ENCODE data around the gene UBL4B. TPM values are rescaled to one million over a fixed set of nuclear protein-coding genes. Genes with fewer than 3 reads are reported as not detected.

Gene UBL4B
- total RNA-seq, 1 donor from 2014 or later: not detected

GRCh38 chr1:110088739-110089316, 23.4 kb upstream of the UBL4B start:
- Mint-ChIP-seq H3K9me3 (no peaks in the 10 kb centered on the region), H3K36me3 (ENCODE audit: low read depth) (no peaks in the 10 kb centered on the region), H3K27ac (no peak overlapping the region), H3K27me3 (ENCODE audit: insufficient read depth) (peaks cover 47% of the 10 kb centered on the region), H3K4me3 (no peak overlapping the region), H3K4me1 (ENCODE audit: low read depth) (peaks cover 18% of the 10 kb centered on the region)
- intact Hi-C loops (cut with micrococcal nuclease): loop anchor here (1.0 to 5.0 kb wide), 2 partner anchors 17 to 58 kb away; no protein-coding TSS in a partner anchor
- no peak for DNase-seq (ENCODE audit: low spot score)

DNA sequence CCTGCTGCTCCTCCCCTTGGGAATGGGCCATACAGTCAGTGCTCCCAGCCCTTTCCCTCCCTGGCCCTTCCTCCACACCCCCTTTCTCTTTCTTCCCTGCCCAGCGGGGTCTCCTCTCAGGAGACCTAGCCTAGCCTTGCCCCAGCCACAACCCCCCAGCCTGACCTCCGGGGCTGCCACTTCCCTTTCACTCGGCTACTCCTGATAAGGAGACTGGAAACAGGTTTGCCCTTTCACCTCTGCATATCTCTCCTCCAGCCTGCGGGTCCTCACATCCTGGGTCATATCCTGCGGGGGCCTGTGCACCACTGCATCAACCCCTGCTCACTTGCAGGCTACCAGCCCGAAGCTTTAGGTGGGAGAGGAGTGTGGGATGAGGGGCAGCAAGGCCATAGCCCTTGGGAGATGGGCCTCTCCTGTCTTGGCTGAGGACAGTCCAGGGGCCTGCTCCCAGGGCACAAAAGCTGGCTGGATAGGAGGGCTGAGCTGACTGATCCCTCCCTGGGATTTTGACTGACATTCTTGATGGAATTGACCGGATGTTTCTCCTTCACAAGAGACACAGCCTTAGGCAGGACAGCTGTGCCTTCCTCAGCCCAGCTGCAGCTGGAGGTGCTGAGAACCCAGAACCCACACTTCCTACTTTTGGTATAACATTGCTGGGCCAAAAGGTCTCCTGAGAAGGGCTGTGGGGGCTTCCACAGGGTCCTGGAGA, 22.5 kb upstream of the UBL4B start:
- Mint-ChIP-seq H3K4me1 (ENCODE audit: low read depth) (peaks cover 15% of the 10 kb centered on the region), H3K36me3 (ENCODE audit: low read depth) (no peaks in the 10 kb centered on the region), H3K27ac (no peak overlapping the region), H3K4me3 (no peak overlapping the region), H3K27me3 (ENCODE audit: insufficient read depth) (peaks cover 47% of the 10 kb centered on the region), H3K9me3 (no peaks in the 10 kb centered on the region)
- intact Hi-C loops (cut with micrococcal nuclease): loop anchor here (5.0 kb wide), 1 partner anchor 58 kb away; no protein-coding TSS in a partner anchor
- no peak for DNase-seq (ENCODE audit: low spot score)

DNA sequence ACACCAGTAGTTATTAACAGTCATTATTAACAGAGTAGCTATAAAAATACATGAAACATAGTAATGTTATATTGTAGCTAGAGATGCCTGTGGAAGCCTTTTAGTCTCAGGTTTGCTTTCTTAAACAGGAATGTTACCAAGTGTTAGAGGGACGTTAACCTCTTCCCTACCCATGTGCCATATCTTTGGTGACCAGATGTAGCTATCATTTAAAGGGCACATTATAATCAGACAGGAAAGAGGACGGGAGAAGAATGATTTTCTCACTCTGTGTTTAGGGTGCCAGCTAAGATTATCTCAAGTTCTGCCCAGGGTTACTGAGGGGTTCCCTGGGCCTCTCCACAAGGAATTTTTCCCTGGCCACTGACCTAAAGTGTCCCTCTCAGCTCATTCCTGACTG, 20.9 kb upstream of the UBL4B start:
- Mint-ChIP-seq H3K4me3 (no peak overlapping the region), H3K4me1 (ENCODE audit: low read depth) (peaks cover 5% of the 10 kb centered on the region), H3K27ac (no peak overlapping the region), H3K9me3 (no peaks in the 10 kb centered on the region), H3K36me3 (ENCODE audit: low read depth) (no peaks in the 10 kb centered on the region), H3K27me3 (ENCODE audit: insufficient read depth) (peaks cover 34% of the 10 kb centered on the region)
- intact Hi-C loops (cut with micrococcal nuclease): no loop called here
- DNase-seq (ENCODE audit: low spot score): no peak

DNA sequence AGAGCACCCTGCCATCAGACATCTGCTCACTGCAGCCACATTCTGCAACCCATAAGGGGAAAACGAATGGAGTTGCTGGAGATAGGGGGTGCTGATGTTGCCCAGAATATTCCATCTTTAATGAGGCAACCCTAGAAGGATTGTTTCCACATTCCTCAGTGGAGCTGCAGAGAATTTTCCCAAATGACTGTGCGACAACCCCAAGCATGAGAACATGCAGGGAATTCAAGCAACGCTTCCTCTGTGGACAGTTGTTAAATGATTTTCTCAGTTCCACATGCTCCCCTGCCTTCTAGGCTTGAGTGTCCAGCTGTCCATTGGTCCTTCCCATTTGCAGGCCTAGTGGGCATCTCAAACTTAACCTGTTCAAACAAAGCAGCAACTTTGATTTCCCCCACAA, 20.5 kb upstream of the UBL4B start:
- Mint-ChIP-seq H3K4me1 (ENCODE audit: low read depth) (peaks cover 3% of the 10 kb centered on the region), H3K4me3 (no peak overlapping the region), H3K36me3 (ENCODE audit: low read depth) (no peaks in the 10 kb centered on the region), H3K27me3 (ENCODE audit: insufficient read depth) (peaks cover 33% of the 10 kb centered on the region), H3K27ac (no peak overlapping the region), H3K9me3 (no peaks in the 10 kb centered on the region)
- intact Hi-C loops (cut with micrococcal nuclease): no loop called here
- DNase-seq (ENCODE audit: low spot score): no peak

DNA sequence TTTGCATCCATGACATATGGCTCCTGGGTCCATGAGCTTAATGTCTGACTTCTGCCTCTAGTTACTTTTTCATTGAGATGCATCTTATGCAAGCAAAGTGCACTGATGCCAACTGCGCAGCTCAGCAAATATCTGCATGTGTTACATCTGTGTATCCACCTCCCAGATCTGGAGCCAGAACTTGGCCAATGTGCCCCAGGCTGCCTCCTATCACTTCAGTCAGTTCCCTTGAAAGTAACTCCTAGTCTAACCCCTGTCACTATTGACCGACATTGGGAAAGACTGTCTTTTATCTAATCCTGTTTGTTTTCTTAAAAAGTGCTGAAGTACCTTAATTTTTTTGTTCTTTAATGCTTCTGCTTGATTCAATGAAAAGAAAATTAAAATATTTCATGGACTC, 19.3 kb upstream of the UBL4B start:
- Mint-ChIP-seq H3K36me3 (ENCODE audit: low read depth) (no peaks in the 10 kb centered on the region), H3K27ac (no peak overlapping the region), H3K27me3 (ENCODE audit: insufficient read depth) (peaks cover 26% of the 10 kb centered on the region), H3K4me3 (no peak overlapping the region), H3K9me3 (no peaks in the 10 kb centered on the region), H3K4me1 (ENCODE audit: low read depth) (no peaks in the 10 kb centered on the region)
- intact Hi-C loops (cut with micrococcal nuclease): no loop called here
- DNase-seq (ENCODE audit: low spot score): no peak

DNA sequence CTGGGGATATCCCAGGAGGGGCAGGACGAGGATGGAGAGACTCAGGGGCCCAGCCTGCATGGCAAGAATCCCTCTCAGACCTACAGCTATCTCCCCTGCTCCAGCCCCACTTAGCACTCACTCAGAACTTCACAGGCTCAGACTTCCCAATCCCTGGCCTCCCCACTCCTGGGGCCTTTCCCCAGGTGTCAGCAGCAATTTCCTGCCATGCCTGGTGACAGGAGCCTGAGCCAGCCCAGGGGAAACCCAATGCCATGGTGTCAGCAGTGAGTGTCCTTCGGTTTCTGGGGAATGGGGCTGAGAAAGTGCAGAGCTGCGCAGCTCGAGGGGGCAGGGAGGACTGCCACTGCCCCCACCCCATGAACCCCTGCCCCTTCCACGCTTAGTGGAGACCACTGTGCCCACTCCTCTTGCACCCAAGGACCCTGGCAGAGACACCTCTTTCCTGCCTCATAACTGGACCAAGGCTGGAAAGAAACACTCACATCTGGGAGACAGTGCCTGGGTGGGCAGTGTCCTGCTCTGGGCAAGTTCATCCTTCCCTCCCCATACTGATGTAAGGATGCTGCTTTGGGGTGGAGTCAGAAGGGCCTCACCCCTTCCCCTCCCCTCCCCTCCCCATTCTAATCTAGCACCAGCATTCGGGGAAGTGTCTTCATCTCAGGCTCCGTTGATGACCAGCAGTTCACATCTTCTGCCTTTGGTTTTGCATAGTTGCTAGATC, 17.1 kb upstream of the UBL4B start:
- Mint-ChIP-seq H3K36me3 (ENCODE audit: low read depth) (no peaks in the 10 kb centered on the region), H3K4me1 (ENCODE audit: low read depth) (no peaks in the 10 kb centered on the region), H3K9me3 (no peaks in the 10 kb centered on the region), H3K27ac (no peak overlapping the region), H3K4me3 (no peak overlapping the region), H3K27me3 (ENCODE audit: insufficient read depth) (peaks cover 26% of the 10 kb centered on the region)
- DNase-seq (ENCODE audit: low spot score): no peak
- intact Hi-C loops (cut with micrococcal nuclease): no loop called here

- Mint-ChIP-seq H3K27me3 (ENCODE audit: insufficient read depth) (peaks cover 12% of the 10 kb centered on the region), H3K9me3 (no peaks in the 10 kb centered on the region), H3K36me3 (ENCODE audit: low read depth) (no peaks in the 10 kb centered on the region), H3K4me1 (ENCODE audit: low read depth) (no peaks in the 10 kb centered on the region), H3K4me3 (no peak overlapping the region), H3K27ac (no peak overlapping the region)
- no peak for DNase-seq (ENCODE audit: low spot score)
- intact Hi-C loops (cut with micrococcal nuclease): no loop called here
Observed at GRCh38 chr1:110097507-110098221, 14.6 kb upstream of the UBL4B start.

DNA sequence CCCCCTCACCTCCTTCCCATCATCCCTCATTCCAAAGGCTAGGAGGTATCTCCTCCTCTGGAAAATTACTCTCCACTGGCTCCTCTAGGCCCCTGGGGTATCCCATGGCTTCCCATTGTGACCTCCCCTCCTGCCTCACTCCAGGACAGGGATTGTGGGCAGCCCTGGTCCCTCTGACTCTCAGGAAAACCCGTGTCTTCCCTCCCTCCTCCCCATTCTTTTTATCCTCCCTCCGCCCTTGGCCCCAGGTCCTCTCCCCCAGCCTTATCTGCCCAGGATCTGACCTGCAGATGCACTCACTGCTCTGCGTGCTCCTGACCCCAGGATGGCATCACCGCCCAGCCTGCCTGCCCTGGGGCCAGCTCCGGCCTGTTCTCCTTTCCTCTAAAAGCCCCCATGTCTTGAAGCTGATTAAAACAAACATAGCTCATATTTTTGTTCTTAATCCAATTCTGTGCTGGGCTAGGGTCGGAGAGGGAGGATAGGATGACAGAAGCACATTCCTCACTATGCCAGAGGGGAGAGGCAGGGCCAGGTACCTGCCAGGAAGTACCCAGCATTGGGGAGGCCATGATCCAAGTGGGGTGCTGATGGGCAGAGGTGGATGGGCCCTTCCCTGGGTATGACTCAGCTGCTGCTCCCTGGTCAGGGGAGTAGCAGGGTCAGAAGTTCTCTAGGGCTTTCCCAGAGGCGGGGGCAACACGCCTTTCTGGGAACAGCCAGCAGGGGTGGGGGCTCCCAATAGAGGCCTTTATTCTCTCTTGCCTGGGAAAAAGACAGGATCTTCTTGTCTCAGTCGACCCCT, 13.8 kb upstream of the UBL4B start:
- H3K27me3 Mint-ChIP-seq (ENCODE audit: insufficient read depth): peaks cover 7% of the 10 kb centered on the region
- H3K27ac Mint-ChIP-seq: no peak overlapping the region
- no peak overlapping the region for H3K4me3 Mint-ChIP-seq
- no peaks in the 10 kb centered on the region for H3K9me3 Mint-ChIP-seq
- no peak for DNase-seq (ENCODE audit: low spot score)
- no peaks in the 10 kb centered on the region for H3K36me3 Mint-ChIP-seq (ENCODE audit: low read depth)
- H3K4me1 Mint-ChIP-seq (ENCODE audit: low read depth): no peaks in the 10 kb centered on the region
- intact Hi-C loops (cut with micrococcal nuclease): no loop called here

DNA sequence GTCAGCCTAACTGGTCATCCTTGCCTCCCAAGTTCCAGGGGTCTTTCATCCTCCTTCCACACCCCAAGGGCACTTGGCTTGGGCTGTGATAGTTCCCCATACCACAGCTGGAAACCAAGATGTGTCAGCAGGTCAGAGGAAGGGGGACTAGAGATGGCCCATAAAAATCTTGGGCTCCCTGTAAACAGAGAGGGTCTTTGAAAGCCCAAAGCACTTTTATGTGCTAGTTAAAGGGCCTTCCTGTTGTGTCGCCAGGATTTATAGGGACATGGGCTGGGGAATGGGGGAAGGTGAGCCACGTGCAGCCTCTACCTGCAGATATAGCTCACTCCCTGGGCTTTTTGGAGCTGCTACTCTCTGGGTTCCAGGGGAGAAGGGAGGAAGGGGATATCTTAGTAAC, 11.9 kb upstream of the UBL4B start:
- Mint-ChIP-seq H3K27ac (no peak overlapping the region), H3K27me3 (ENCODE audit: insufficient read depth) (peaks cover 5% of the 10 kb centered on the region), H3K4me1 (ENCODE audit: low read depth) (no peaks in the 10 kb centered on the region), H3K36me3 (ENCODE audit: low read depth) (no peaks in the 10 kb centered on the region), H3K9me3 (no peaks in the 10 kb centered on the region), H3K4me3 (no peak overlapping the region)
- no peak for DNase-seq (ENCODE audit: low spot score)
- intact Hi-C loops (cut with micrococcal nuclease): no loop called here

GRCh38 chr1:110102081-110102480, 10.2 kb upstream of the UBL4B start:
- H3K9me3 Mint-ChIP-seq: no peaks in the 10 kb centered on the region
- H3K36me3 Mint-ChIP-seq (ENCODE audit: low read depth): no peaks in the 10 kb centered on the region
- no peaks in the 10 kb centered on the region for H3K27me3 Mint-ChIP-seq (ENCODE audit: insufficient read depth)
- intact Hi-C loops (cut with micrococcal nuclease): no loop called here
- no peak for DNase-seq (ENCODE audit: low spot score)
- no peak overlapping the region for H3K27ac Mint-ChIP-seq
- H3K4me3 Mint-ChIP-seq: no peak overlapping the region
- no peaks in the 10 kb centered on the region for H3K4me1 Mint-ChIP-seq (ENCODE audit: low read depth)

DNA sequence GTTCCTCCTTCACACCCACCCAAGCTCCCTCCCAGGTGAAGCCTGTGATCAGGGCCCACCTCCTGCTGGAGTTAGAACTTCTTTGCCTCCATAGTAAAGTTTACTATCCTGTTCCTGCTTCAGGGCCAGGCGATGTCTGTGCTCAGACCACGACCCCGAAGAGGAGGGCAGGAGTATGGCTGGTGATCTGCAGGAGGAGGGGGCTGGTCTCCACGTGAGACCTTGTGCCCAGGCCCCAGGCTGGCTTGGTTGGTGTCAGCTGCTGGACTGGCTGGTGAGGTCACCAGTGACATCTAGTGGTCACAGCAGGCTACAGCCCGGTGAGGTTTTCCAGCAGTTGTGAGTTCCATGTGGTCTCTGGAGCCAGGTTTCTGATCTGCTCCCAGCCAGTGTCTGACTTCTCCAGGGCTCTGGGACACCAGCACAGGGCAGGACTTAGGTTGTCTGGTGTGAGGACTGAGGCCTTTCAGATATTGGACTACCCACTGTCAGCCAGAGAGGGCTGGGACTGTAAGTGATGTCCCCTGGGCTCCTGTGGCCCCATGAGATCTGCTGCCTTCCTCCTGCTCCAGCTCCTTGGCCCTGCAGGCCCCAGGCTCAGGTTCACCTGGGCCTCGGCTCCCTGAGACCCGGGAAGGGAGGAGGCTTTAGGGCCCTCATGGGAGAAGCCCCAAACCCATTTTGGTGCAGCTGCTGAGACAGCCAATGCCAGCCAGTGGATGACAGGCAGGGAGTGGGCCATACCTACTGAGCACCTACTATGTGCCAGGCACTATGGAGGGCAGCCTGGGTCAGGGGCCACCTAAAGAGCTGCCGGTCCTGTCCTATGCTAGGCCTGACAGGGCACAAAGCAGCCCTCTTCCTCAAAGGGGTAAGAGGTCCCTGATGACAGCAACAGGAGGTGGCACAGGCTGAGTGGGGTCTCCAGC, 6.0 kb upstream of the UBL4B start:
- no peak overlapping the region for H3K27ac Mint-ChIP-seq
- no peaks in the 10 kb centered on the region for H3K36me3 Mint-ChIP-seq (ENCODE audit: low read depth)
- intact Hi-C loops (cut with micrococcal nuclease): loop anchor here (1.0 kb wide), 3 partner anchors 18 to 77 kb away; no protein-coding TSS in a partner anchor
- DNase-seq (ENCODE audit: low spot score): peak; percentile 40
- H3K4me1 Mint-ChIP-seq (ENCODE audit: low read depth): no peaks in the 10 kb centered on the region
- peaks cover 13% of the 10 kb centered on the region for H3K27me3 Mint-ChIP-seq (ENCODE audit: insufficient read depth)
- no peak overlapping the region for H3K4me3 Mint-ChIP-seq
- no peaks in the 10 kb centered on the region for H3K9me3 Mint-ChIP-seq
